GM13977 (cell line): ENCODE data around the gene GMDS.

Experiments used
- DNase-seq: peaks from one replicate; pipeline ENCODE4 v3.0.0; 2012; ENCODE audit warnings: low spot score
- in situ Hi-C: fragments of 300-500 bp; cut with MboI; formaldehyde crosslinking; loops from one replicate; pipeline ENCODE4 v1.12.0; 2022; ENCODE audit warnings: low sequenced_read_pairs, low pct_unique_long_range_greater_than_20kb, mixed read lengths, inconsistent platforms; ENCODE audit not compliant: unreplicated experiment
- TF ChIP-seq, protein P1 (sequence below): IDR thresholded peaks from 2 replicates; pipeline ENCODE4 v1.5.1; 2012; ENCODE audit warnings: mild to moderate bottlenecking, control low read depth; ENCODE audit not compliant: insufficient read depth; ENCODE audit errors: extremely low read depth, missing control alignments

GMDS gene

DNA sequence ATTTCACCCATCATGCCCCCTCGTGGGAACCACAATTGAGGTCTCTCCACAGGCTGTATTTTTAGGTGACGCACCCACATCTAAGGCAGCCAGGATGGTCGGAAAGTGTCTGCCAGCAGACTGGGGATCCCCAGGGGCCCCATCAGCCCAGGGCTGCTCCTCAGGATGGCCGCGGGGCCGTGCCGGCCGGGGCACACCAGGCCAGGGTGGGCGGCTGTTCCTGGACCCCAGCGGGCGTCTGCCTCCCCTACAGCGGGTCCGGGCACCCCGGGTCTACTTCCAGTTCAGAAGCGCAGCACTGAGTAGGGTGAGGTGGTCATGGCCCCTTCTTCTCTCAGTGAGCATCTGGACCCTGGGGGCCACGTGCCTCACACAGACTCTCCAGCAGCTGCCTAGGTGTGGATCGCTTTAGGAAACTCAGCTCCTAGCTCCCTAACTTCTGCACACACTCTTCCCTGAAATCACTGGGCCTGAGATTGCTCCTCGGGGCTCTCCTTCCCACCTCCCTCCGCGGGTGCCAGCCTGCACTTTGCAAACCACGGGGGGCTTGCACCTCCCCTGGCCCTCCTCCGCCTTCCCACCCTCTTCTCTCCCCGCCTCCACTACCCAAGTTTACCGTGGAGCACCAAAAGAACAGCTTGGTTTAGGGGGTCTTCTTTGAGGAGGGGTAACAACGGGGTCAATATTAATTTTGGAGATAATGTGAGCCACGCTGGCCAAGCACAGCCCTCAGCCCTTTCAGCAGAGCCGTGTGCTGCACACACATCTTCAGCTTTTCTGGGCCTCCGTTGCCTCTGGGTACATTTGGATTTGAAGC, 649.9 kb downstream of the GMDS start:
- DNase-seq: no peak
- TF ChIP-seq, protein P1, sequence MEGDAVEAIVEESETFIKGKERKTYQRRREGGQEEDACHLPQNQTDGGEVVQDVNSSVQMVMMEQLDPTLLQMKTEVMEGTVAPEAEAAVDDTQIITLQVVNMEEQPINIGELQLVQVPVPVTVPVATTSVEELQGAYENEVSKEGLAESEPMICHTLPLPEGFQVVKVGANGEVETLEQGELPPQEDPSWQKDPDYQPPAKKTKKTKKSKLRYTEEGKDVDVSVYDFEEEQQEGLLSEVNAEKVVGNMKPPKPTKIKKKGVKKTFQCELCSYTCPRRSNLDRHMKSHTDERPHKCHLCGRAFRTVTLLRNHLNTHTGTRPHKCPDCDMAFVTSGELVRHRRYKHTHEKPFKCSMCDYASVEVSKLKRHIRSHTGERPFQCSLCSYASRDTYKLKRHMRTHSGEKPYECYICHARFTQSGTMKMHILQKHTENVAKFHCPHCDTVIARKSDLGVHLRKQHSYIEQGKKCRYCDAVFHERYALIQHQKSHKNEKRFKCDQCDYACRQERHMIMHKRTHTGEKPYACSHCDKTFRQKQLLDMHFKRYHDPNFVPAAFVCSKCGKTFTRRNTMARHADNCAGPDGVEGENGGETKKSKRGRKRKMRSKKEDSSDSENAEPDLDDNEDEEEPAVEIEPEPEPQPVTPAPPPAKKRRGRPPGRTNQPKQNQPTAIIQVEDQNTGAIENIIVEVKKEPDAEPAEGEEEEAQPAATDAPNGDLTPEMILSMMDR: no peak
- in situ Hi-C loops: loop anchor here (10.0 to 25.0 kb wide), 2 partner anchors 759 to 1042 kb away; no protein-coding TSS in a partner anchor

DNA sequence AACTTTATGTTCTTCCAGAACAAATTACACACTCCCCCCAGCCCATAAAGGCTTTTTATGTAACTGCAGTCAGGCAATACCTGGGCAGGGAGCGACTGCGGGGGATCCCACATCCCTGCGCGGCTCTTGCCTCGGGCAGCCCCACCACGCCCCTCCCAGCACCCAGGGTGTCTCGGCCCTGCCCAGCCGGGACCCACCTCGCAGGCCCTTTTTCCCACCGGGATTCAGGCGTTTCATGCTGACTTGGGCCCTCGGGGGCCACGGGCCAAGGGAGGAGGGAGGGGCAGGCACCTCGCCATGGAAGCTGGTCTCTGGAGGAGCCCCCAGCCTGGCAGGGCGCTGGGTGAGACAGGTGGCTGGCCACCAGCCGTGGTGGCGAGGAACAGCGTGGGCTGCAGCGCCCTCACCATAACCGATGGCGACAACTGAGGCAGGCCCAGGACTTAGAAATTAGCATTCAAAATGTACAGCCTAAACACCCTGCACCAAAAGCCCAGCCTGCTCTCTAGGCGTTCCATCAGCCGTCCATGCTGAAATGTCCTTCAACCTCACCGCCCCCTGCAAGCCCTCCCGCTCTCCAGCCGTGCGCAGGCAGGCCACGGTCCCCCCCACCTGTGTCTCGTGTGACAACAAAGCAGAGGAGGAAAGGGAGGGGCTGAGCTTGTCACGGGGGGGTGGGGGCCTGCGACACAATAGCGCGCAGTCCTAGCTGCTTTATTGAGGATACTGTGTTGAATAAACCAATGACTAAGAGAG, 650.8 kb downstream of the GMDS start:
- DNase-seq: no peak
- in situ Hi-C loops: loop anchor here (10.0 to 25.0 kb wide), 2 partner anchors 760 to 1043 kb away; no protein-coding TSS in a partner anchor

DNA sequence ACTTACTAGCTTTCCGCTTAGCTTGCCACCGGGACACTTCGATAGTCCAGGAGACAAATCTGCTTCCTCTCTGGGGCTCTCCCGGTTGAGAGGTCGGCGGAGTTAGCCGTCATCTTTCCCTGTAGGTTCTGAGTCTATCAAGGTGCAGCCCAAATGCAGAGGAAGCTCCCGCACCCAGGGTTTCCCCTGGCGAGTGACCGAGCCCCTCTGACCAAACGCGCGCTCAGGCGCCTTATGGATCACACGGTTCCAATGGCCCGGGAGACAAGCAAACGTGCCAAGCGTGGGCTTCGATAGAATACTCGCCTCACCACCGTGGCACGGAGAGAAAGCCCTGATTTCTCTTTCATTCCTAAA, 651.5 kb downstream of the GMDS start:
- TF ChIP-seq, protein P1: no peak
- DNase-seq: no peak
- in situ Hi-C loops: loop anchor here (10.0 to 25.0 kb wide), 2 partner anchors 761 to 1043 kb away; no protein-coding TSS in a partner anchor

More for the DNA sequence above, 650.8 kb downstream of the GMDS start:
- TF ChIP-seq, protein P1: no peak

DNA sequence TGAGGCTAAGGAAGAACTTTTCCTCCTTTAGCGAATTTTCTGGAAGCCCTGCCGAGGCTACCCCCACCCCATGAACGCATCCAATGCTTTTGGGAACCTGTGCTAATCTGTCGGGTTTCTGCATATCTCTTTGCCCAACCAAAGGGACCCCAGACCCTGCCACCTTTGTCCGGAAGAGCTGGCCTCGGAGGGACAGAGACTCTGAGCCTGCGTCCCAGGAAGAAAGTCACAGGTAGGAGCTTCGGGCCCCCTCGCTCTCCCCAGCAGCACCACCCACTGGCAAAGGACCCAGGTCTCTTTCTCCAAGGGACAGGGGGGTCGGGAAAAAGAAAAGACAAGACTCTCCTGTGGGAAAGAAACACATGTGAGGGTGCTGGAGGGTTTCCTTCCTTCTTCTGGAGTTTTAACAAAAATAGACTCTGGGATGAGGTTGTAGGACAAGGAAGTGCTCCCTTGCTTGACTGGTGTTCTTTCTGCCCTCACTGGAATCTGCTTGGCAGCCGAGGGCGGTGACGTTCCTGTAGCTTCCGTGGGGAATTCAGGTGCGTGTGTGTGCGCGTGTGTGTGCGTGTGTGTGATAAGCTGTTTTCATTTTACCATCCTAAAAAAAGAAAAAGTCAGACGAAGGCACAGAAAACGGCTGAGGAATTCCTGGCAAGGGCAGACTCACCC, 652.0 kb downstream of the GMDS start:
- no peak for DNase-seq
- TF ChIP-seq, protein P1: no peak
- in situ Hi-C loops: loop anchor here (10.0 to 25.0 kb wide), 2 partner anchors 761 to 1044 kb away; no protein-coding TSS in a partner anchor

DNA sequence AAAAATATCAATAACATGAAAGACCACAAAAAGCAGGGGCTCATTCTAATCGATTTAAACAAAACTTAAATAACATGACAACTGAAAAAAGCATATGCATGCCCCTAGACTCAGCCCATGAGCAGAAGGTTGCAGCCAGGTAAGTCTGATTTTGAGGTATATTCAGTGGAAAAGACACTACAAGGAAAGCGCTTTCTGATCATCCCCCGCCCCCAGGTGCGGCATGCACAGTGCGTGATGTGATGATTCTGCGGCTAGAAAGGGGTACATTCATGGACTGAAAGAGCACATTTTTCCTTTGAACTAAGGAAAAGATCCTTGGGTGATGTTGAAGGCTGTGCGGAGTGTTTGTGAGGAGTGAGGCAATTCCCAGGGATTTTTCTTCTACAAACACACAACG, 652.6 kb downstream of the GMDS start:
- in situ Hi-C loops: loop anchor here (10.0 to 25.0 kb wide), 2 partner anchors 762 to 1044 kb away; no protein-coding TSS in a partner anchor
- DNase-seq: no peak
- TF ChIP-seq, protein P1: no peak

DNA sequence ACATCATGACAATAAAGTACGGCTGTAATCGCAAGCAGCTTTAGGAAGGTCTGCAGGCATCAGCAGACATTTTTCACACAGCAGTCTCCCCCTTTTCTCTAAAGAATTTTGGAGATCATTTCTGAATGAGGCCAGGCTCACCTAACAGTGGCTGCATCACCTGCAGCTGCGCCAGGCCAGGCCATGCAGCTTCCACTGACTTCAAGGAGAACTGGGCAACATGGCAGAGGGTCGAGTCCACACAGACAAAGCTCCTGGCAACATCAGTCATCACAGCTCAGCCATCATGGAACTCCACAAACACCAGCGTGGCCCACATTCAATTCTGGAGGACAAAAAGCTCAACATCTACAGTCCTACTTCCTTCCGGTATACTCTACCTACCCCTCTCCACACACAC, 653.5 kb downstream of the GMDS start:
- TF ChIP-seq, protein P1: no peak
- in situ Hi-C loops: loop anchor here (10.0 to 25.0 kb wide), 2 partner anchors 763 to 1045 kb away; no protein-coding TSS in a partner anchor
- DNase-seq: no peak
